H1 (cell line): ENCODE results near the gene RNF41. TPM values are rescaled to one million over a fixed set of nuclear protein-coding genes. Genes with fewer than 3 reads are reported as not detected.
A peak's percentile ranks its signal among the peaks of the same experiment; 100 is the strongest.

Experiments used
- ASH2L ChIP-seq: fragments of 200-600, 300-600 bp; sonication (generic); IDR thresholded peaks from one replicate; pipeline ENCODE4 v1.7.1; 2017; ENCODE audit warnings: low read length
- CBX5 ChIP-seq: fragments of 300-800, 300-1000 bp; sonication (generic); IDR thresholded peaks from 2 replicates; pipeline ENCODE4 v1.7.1; 2016; ENCODE audit warnings: antibody characterized with exemption, low read length, low read depth
- CEBPB ChIP-seq: IDR thresholded peaks from 2 replicates; pipeline ENCODE4 v1.6.1; 2012; ENCODE audit warnings: low read depth, low read length
- CREB1 ChIP-seq: IDR thresholded peaks from 2 replicates; pipeline ENCODE4 v1.6.1; 2012; ENCODE audit warnings: inconsistent platforms
- CTBP2 ChIP-seq: IDR thresholded peaks from 2 replicates; pipeline ENCODE4 v1.7.0; 2011; ENCODE audit warnings: borderline replicate concordance, mild to moderate bottlenecking, moderate library complexity, mixed read lengths, low read length; ENCODE audit not compliant: insufficient read depth, insufficient read length
- GABPA ChIP-seq: IDR thresholded peaks from 2 replicates; pipeline ENCODE4 v1.6.1; 2011; ENCODE audit warnings: mild to moderate bottlenecking, low read length, moderate library complexity, borderline replicate concordance; ENCODE audit not compliant: insufficient read depth
- HDAC6 ChIP-seq: IDR thresholded peaks from one replicate; pipeline ENCODE4 v1.7.1; 2012; ENCODE audit warnings: low read depth, mild to moderate bottlenecking, inconsistent platforms, low read length, moderate library complexity
- JUN ChIP-seq: IDR thresholded peaks from 2 replicates; pipeline ENCODE4 v1.6.1; 2011; ENCODE audit warnings: low read depth, mild to moderate bottlenecking, improper control_type of control experiment, low read length
- JUND ChIP-seq: IDR thresholded peaks from 2 replicates; pipeline ENCODE4 v1.6.1; 2011; ENCODE audit warnings: mild to moderate bottlenecking, improper control_type of control experiment, low read length
- KDM1A ChIP-seq: fragments of 200-600, 300-600 bp; sonication (generic); IDR thresholded peaks from 2 replicates; pipeline ENCODE4 v1.7.1; 2016; ENCODE audit warnings: mild to moderate bottlenecking, low read length, borderline replicate concordance
- NANOG ChIP-seq: IDR thresholded peaks from 2 replicates; pipeline ENCODE4 v1.6.1; 2011; ENCODE audit warnings: low read length, low read depth, mild to moderate bottlenecking, inconsistent platforms; ENCODE audit not compliant: insufficient read depth, poor library complexity, severe bottlenecking
- POLR2AphosphoS5 ChIP-seq: IDR thresholded peaks from 2 replicates; pipeline ENCODE4 v1.6.1; 2011; ENCODE audit warnings: low read depth, low read length
- POU5F1 ChIP-seq: IDR thresholded peaks from 2 replicates; pipeline ENCODE4 v1.6.1; 2011; ENCODE audit warnings: low read depth, mild to moderate bottlenecking, low read length, moderate library complexity
- RAD21 ChIP-seq, 2 experiments: IDR thresholded peaks in 1 of 2; conservative IDR thresholded peaks in 1 of 2; 2 replicates each; pipeline ENCODE4 v1.6.1; 2011; ENCODE audit warnings: low read depth in 2 of 2, low read length in 2 of 2, improper control_type of control experiment in 1 of 2, inconsistent platforms in 1 of 2, mild to moderate bottlenecking in 1 of 2, moderate library complexity in 1 of 2
- RBBP5 ChIP-seq: IDR thresholded peaks from 2 replicates; pipeline ENCODE4 v1.7.1; 2012; ENCODE audit warnings: low read depth, mild to moderate bottlenecking, inconsistent platforms, low read length, moderate library complexity, borderline replicate concordance
- RNF2 ChIP-seq: fragments of 200-900, 300-1000 bp; sonication (generic); IDR thresholded peaks from 2 replicates; pipeline ENCODE4 v1.7.1; 2016; ENCODE audit warnings: borderline replicate concordance, low read depth, mild to moderate bottlenecking, antibody characterized with exemption, low read length; ENCODE audit not compliant: poor library complexity, severe bottlenecking; ENCODE audit errors: missing control alignments
- RXRA ChIP-seq: IDR thresholded peaks from 2 replicates; pipeline ENCODE4 v1.6.1; 2011; ENCODE audit warnings: low read depth, mild to moderate bottlenecking, low read length, moderate library complexity; ENCODE audit not compliant: insufficient read depth
- SIN3A ChIP-seq, 2 experiments: IDR thresholded peaks in 1 of 2; conservative IDR thresholded peaks in 1 of 2; 2 replicates each; pipeline ENCODE4 v1.6.1; 2011 to 2012; ENCODE audit warnings: low read length in 2 of 2, improper control_type of control experiment in 1 of 2, low read depth in 1 of 2, mild to moderate bottlenecking in 1 of 2
- TAF7 ChIP-seq: optimal IDR thresholded peaks from 2 replicates; pipeline ENCODE3; 2011; ENCODE audit warnings: low read depth, mild to moderate bottlenecking, inconsistent platforms, low read length, moderate library complexity, borderline replicate concordance
- TBP ChIP-seq: IDR thresholded peaks from 2 replicates; pipeline ENCODE4 v1.6.1; 2011; ENCODE audit warnings: low read depth, low read length, improper control_type of control experiment
- TCF12 ChIP-seq: IDR thresholded peaks from 2 replicates; pipeline ENCODE4 v1.6.1; 2011; ENCODE audit warnings: low read depth, mild to moderate bottlenecking, low read length
- YY1 ChIP-seq: IDR thresholded peaks from 2 replicates; pipeline ENCODE4 v1.6.1; 2011; ENCODE audit warnings: low read depth, mild to moderate bottlenecking, low read length
- ZNF274 ChIP-seq: IDR thresholded peaks from 2 replicates; pipeline ENCODE4 v1.7.0; 2012; ENCODE audit warnings: low read length, borderline replicate concordance; ENCODE audit errors: extremely low read depth
- polyA plus RNA-seq, 7 experiments: library from polyadenylated mRNA; depleted of rRNA in 3 of 7; stranded (reverse) in 5 of 7; unstranded in 2 of 7; fragments of >200 nt in 5 of 7; fragments of 200-250 nt in 2 of 7; gene quantifications; 1 replicate in 5 of 7; 2 replicates in 1 of 7; 4 replicates in 1 of 7; pipeline versions ENCODE4 v1.2.1 to v1.2.3, GENCODE V29; 2011 to 2013; ENCODE audit warnings: missing spikeins in 2 of 7, mixed read lengths in 2 of 7
- total RNA-seq: library from RNA; stranded (reverse); fragmentation: NEBNext Ultra II Directional; extraction: Animal tissue kit (Norgen Biotek cat#: 25700); gene quantifications from 2 replicates; pipeline ENCODE4 v1.2.1, GENCODE V29; 2021

Gene RNF41
- total and polyA plus RNA-seq, 2 of the 8 experiments (the other 6 are each of a cell fraction or from before 2014, with no cell fraction given) = 55.5 to 98.6 TPM

GRCh38 chr12:56189099-56189917, 32.4 kb downstream of the RNF41 start, which contains the start of gene SMARCC2 (continued):
- no peak for TF ChIP-seq JUN
- TF ChIP-seq RXRA = no peak
- TF ChIP-seq YY1 = peak; percentile 44; the same call in 1 of the 2 replicates
- 0 out of 2 replicates have a peak, but pooled peaks have one; percentile 8 for TF ChIP-seq CREB1
- TF ChIP-seq CEBPB = no peak
- TF ChIP-seq JUND = no peak
- TF ChIP-seq CTBP2 = no peak
- no peak for TF ChIP-seq RNF2
- TF ChIP-seq TAF7 = peak; percentile 21
- TF ChIP-seq CBX5 = no peak
- TF ChIP-seq HDAC6 = no peak
- no peak for TF ChIP-seq POU5F1
- peak; percentile 26 to 48; a peak in 3 of 4 replicates for TF ChIP-seq RAD21 (IDR thresholded peaks at IDR 0.05 in 1 of 2, conservative IDR thresholded peaks at IDR 0.05 in 1 of 2; ENCODE audit: low read depth in 2 of 2, low read length in 2 of 2)
- TF ChIP-seq SIN3A (conservative IDR thresholded peaks at IDR 0.05 in 1 of 2, IDR thresholded peaks at IDR 0.05 in 1 of 2; ENCODE audit: low read depth in 1 of 2, low read length in 2 of 2) = peak; percentile 13 to 45; a peak in 1 of 4 replicates
- TF ChIP-seq GABPA = 0 out of 2 replicates have a peak, but pooled peaks have one; percentile 4
- TF ChIP-seq ASH2L = no peak
- TF ChIP-seq RBBP5 = no peak; the same call in 1 of the 2 replicates
- TF ChIP-seq POLR2AphosphoS5 = peak; percentile 72
- TF ChIP-seq TCF12 = no peak
- TF ChIP-seq KDM1A = no peak
- no peak for TF ChIP-seq NANOG
- peak; percentile 37; the same call in 1 of the 2 replicates for TF ChIP-seq TBP
- TF ChIP-seq ZNF274 = no peak
